ENCODE results near the gene BAG2. TPM values are rescaled to one million over a fixed set of nuclear protein-coding genes. Genes with fewer than 3 reads are reported as not detected.

The BAG2 gene
- total and polyA plus RNA-seq, 2 experiments from 2014 or later: 8.7 to 10.5 TPM

DNA sequence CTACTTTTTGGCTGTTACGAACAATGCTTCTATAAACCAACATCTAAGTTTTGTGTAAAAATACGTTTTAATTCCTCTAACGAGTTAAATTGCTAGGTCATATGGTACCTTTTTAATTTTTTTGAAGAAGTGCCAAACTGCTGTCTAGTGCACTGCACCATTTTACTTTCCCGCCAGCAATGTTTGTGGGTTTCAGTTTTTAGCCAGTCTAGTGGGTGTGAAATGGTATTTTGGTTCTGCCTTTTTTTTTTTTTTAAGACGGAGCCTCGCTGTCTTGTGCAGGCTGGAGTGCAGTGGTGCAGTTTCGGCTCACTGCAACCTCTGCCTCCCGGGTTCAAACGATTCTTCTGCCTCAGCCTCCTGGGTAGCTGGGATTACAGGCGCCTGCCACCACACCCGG, 34.1 kb upstream of the BAG2 start:
- WGBS (ENCODE audit: low lambda C conversion rate, missing lambda C conversion rate): 98% methylated on average over 8 of the region's 11 CpGs
- H4K20me1 ChIP-seq (ENCODE audit: insufficient read depth, poor library complexity, severe bottlenecking): no peaks in the 10 kb centered on the region
- no peaks in the 10 kb centered on the region for H3K27me3 ChIP-seq

DNA sequence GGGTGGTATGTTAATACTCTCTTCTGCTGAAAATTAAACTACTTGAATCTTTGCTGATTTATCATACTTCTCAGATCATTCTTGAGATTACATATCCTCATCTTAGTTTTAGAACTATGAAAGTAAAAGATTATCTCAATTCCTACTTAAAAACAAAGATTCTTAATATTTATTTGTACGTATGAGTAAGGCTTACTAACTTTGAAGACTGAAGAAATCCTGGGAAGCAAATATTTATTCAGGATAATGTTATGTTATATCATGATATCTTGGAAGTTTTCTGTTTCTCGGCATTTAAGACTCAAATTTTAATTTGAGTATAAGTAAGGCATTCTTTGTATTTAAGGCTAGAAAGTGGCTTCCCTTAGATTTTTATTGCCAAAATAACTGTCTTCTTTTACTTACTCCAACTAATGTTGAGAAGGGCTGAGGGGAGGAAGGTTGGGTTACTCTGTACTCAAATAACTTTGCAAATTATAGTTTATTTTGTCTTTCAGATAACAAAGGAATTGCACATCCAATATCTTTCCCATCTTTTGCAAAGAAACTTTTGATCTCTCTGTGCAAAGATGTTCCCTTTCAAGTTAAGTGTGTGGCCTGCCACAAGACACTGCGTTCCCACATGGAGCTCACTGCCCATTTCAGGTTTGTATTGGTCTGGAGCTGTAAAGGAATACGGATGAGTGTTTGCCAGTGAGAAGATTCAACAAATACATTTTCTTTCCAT, 30.5 kb upstream of the BAG2 start:
- Histone ChIP-seq H3K9me3 (ENCODE audit: low read depth) (no peaks in the 10 kb centered on the region), H3K4me3 (no peak overlapping the region), H3K4me1 (ENCODE audit: insufficient read depth) (no peaks in the 10 kb centered on the region), H3K79me2 (peaks cover 7% of the 10 kb centered on the region), H3K27ac (no peak overlapping the region), H3K36me3 (replicated peaks; ENCODE audit: insufficient read depth, low read depth) (no peaks in the 10 kb centered on the region), H2AFZ (no peak overlapping the region), H3K27me3 (no peaks in the 10 kb centered on the region), H3K4me2 (no peak overlapping the region), H3K9me2 (replicated peaks; ENCODE audit: insufficient read depth) (no peaks in the 10 kb centered on the region), H4K20me1 (ENCODE audit: insufficient read depth, poor library complexity, severe bottlenecking) (no peaks in the 10 kb centered on the region)
- 74% methylated on average over 4 of the region's 4 CpGs for WGBS (ENCODE audit: low lambda C conversion rate, missing lambda C conversion rate)
- no peak for TF ChIP-seq EZH2 (IDR thresholded peaks at IDR 0.05; ENCODE audit: borderline replicate concordance)
- DNase-seq (ENCODE audit: low spot score): no peak

More for the DNA sequence above, 34.1 kb upstream of the BAG2 start:
- H3K9me2 ChIP-seq (replicated peaks; ENCODE audit: insufficient read depth): no peaks in the 10 kb centered on the region
- no peak overlapping the region for H3K4me2 ChIP-seq
- no peaks in the 10 kb centered on the region for H3K4me1 ChIP-seq (ENCODE audit: insufficient read depth)
- H2AFZ ChIP-seq: no peak overlapping the region
- no peaks in the 10 kb centered on the region for H3K36me3 ChIP-seq (replicated peaks; ENCODE audit: insufficient read depth, low read depth)
- H3K27ac ChIP-seq: no peak overlapping the region
- DNase-seq (ENCODE audit: low spot score): no peak
- H3K79me2 ChIP-seq: no peaks in the 10 kb centered on the region
- no peaks in the 10 kb centered on the region for H3K9me3 ChIP-seq (ENCODE audit: low read depth)
- no peak overlapping the region for H3K4me3 ChIP-seq
- TF ChIP-seq EZH2phosphoT487 (IDR thresholded peaks at IDR 0.05; ENCODE audit: low read depth, severe bottlenecking, unreplicated experiment) (no peak), EZH2 (IDR thresholded peaks at IDR 0.05; ENCODE audit: borderline replicate concordance) (no peak)
- TF ChIP-seq, protein P1, sequence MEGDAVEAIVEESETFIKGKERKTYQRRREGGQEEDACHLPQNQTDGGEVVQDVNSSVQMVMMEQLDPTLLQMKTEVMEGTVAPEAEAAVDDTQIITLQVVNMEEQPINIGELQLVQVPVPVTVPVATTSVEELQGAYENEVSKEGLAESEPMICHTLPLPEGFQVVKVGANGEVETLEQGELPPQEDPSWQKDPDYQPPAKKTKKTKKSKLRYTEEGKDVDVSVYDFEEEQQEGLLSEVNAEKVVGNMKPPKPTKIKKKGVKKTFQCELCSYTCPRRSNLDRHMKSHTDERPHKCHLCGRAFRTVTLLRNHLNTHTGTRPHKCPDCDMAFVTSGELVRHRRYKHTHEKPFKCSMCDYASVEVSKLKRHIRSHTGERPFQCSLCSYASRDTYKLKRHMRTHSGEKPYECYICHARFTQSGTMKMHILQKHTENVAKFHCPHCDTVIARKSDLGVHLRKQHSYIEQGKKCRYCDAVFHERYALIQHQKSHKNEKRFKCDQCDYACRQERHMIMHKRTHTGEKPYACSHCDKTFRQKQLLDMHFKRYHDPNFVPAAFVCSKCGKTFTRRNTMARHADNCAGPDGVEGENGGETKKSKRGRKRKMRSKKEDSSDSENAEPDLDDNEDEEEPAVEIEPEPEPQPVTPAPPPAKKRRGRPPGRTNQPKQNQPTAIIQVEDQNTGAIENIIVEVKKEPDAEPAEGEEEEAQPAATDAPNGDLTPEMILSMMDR (IDR thresholded peaks at IDR 0.05; ENCODE audit: poor library complexity): no peak

DNA sequence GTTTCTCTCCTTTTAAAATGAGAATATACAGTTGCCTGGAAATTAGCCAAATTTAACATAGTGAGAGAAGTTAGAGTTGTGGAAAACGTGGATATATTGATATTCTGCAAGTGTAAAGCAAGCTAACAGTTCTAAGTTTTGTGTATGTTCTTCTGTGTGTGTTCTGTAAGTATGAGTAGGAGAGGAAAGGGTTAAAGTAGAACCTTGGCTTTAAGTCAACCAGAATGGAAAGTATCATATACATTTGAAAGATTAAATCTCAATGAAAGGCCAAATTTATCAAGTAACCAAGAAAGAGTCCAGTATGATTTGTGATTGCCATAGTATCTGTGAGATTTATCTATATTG, 30.0 kb upstream of the BAG2 start:
- no peak overlapping the region for H3K27ac ChIP-seq
- H3K79me2 ChIP-seq: peaks cover 7% of the 10 kb centered on the region
- no peaks in the 10 kb centered on the region for H3K27me3 ChIP-seq
- TF ChIP-seq EZH2 (IDR thresholded peaks at IDR 0.05; ENCODE audit: borderline replicate concordance): no peak
- TF ChIP-seq, protein P1 (IDR thresholded peaks at IDR 0.05; ENCODE audit: poor library complexity): no peak
- TF ChIP-seq EZH2phosphoT487 (IDR thresholded peaks at IDR 0.05; ENCODE audit: low read depth, severe bottlenecking, unreplicated experiment): no peak
- H3K4me1 ChIP-seq (ENCODE audit: insufficient read depth): no peaks in the 10 kb centered on the region
- no peaks in the 10 kb centered on the region for H3K9me3 ChIP-seq (ENCODE audit: low read depth)
- WGBS (ENCODE audit: low lambda C conversion rate, missing lambda C conversion rate): 82% methylated on average over 1 of the region's 1 CpG
- H3K4me3 ChIP-seq: no peak overlapping the region
- H3K4me2 ChIP-seq: no peak overlapping the region
- H3K36me3 ChIP-seq (replicated peaks; ENCODE audit: insufficient read depth, low read depth): no peaks in the 10 kb centered on the region
- no peaks in the 10 kb centered on the region for H4K20me1 ChIP-seq (ENCODE audit: insufficient read depth, poor library complexity, severe bottlenecking)
- no peak overlapping the region for H2AFZ ChIP-seq
- no peak for DNase-seq (ENCODE audit: low spot score)
- no peaks in the 10 kb centered on the region for H3K9me2 ChIP-seq (replicated peaks; ENCODE audit: insufficient read depth)

GRCh38 chr6:57143690-57144089, 28.4 kb upstream of the BAG2 start:
- Histone ChIP-seq H3K27me3 (no peaks in the 10 kb centered on the region), H4K20me1 (ENCODE audit: insufficient read depth, poor library complexity, severe bottlenecking) (no peaks in the 10 kb centered on the region), H3K9me2 (replicated peaks; ENCODE audit: insufficient read depth) (no peaks in the 10 kb centered on the region), H2AFZ (no peak overlapping the region), H3K4me3 (no peak overlapping the region), H3K27ac (no peak overlapping the region), H3K36me3 (replicated peaks; ENCODE audit: insufficient read depth, low read depth) (no peaks in the 10 kb centered on the region), H3K79me2 (peaks cover 7% of the 10 kb centered on the region), H3K4me2 (no peak overlapping the region), H3K4me1 (ENCODE audit: insufficient read depth) (no peaks in the 10 kb centered on the region), H3K9me3 (ENCODE audit: low read depth) (no peaks in the 10 kb centered on the region)
- TF ChIP-seq EZH2 (IDR thresholded peaks at IDR 0.05; ENCODE audit: borderline replicate concordance) (no peak), EZH2phosphoT487 (IDR thresholded peaks at IDR 0.05; ENCODE audit: low read depth, severe bottlenecking, unreplicated experiment) (no peak)
- TF ChIP-seq, protein P1 (IDR thresholded peaks at IDR 0.05; ENCODE audit: poor library complexity): no peak
- DNase-seq (ENCODE audit: low spot score): no peak
- 100% methylated on average over 1 of the region's 1 CpG for WGBS (ENCODE audit: low lambda C conversion rate, missing lambda C conversion rate)
